Mesendoderm (in vitro differentiated cells): ENCODE measurements around the gene CNKSR2.

Experiments
- DNase-seq: peaks from one replicate; pipeline ENCODE4 v3.0.0; 2013
- H2AK5ac ChIP-seq: 2 replicates; pipeline ENCODE4 v1.6.1; 2013; ENCODE audit warnings: low read length, inconsistent platforms
- H2BK120ac ChIP-seq: 2 replicates; pipeline ENCODE4 v1.6.1; 2013; ENCODE audit warnings: low read depth, mild to moderate bottlenecking, low read length, moderate library complexity, mixed read lengths
- H2BK15ac ChIP-seq: replicated peaks from 2 replicates; pipeline ENCODE4 v1.6.1; 2013; ENCODE audit warnings: low read depth, mild to moderate bottlenecking, moderate library complexity
- H2BK5ac ChIP-seq: 2 replicates; pipeline ENCODE4 v1.6.1; 2013; ENCODE audit warnings: low read length, inconsistent platforms
- H3K18ac ChIP-seq: 2 replicates; pipeline ENCODE4 v1.6.1; 2013; ENCODE audit warnings: mild to moderate bottlenecking, low read length, mixed read lengths
- H3K23ac ChIP-seq: one replicate; pipeline ENCODE4 v1.6.1; 2013; ENCODE audit warnings: low read length
- H3K27ac ChIP-seq: 2 replicates; pipeline ENCODE4 v1.5.1; 2013; ENCODE audit warnings: low read depth, mild to moderate bottlenecking, inconsistent platforms, low read length, moderate library complexity
- H3K27me3 ChIP-seq: 2 replicates; pipeline ENCODE4 v1.6.1; 2013; ENCODE audit warnings: low read length, control low read depth, mild to moderate bottlenecking, inconsistent platforms; ENCODE audit not compliant: insufficient read depth, poor library complexity
- H3K36me3 ChIP-seq: 2 replicates; pipeline ENCODE4 v1.6.1; 2013; ENCODE audit warnings: low read length, inconsistent platforms; ENCODE audit not compliant: control insufficient read depth, insufficient read depth
- H3K4ac ChIP-seq: one replicate; pipeline ENCODE4 v1.6.1; 2013; ENCODE audit warnings: low read depth, mild to moderate bottlenecking, low read length, moderate library complexity
- H3K4me1 ChIP-seq: 2 replicates; pipeline ENCODE4 v1.6.1; 2013; ENCODE audit warnings: low read depth, low read length, inconsistent platforms; ENCODE audit not compliant: control insufficient read depth
- H3K4me2 ChIP-seq: 2 replicates; pipeline ENCODE4 v1.6.1; 2013; ENCODE audit warnings: low read length
- H3K4me3 ChIP-seq: 2 replicates; pipeline ENCODE4 v1.5.1; 2013; ENCODE audit warnings: mild to moderate bottlenecking, low read length
- H3K56ac ChIP-seq: one replicate; pipeline ENCODE4 v1.6.1; 2013; ENCODE audit warnings: low read length
- H3K79me1 ChIP-seq: 2 replicates; pipeline ENCODE4 v1.6.1; 2013; ENCODE audit warnings: low read length, inconsistent platforms
- H3K79me2 ChIP-seq: 2 replicates; pipeline ENCODE4 v1.6.1; 2013; ENCODE audit warnings: mild to moderate bottlenecking, low read length; ENCODE audit not compliant: control insufficient read depth, insufficient read depth
- H3K9ac ChIP-seq: 2 replicates; pipeline ENCODE4 v1.6.1; 2013; ENCODE audit warnings: low read length, inconsistent platforms
- H4K5ac ChIP-seq: one replicate; pipeline ENCODE4 v1.6.1; 2013; ENCODE audit warnings: low read length
- H4K8ac ChIP-seq: one replicate; pipeline ENCODE4 v1.6.1; 2013; ENCODE audit warnings: low read depth, mild to moderate bottlenecking, control low read depth, low read length, moderate library complexity
- WGBS: extraction: QIAGEN DNeasy Blood & Tissue Kit; methylation state at CpG from one replicate; pipeline ENCODE4 v1.1.7; 2013; ENCODE audit warnings: low lambda C conversion rate, missing lambda C conversion rate; ENCODE audit not compliant: insufficient coverage; ENCODE audit errors: extremely low coverage; 5-methylcytosine and 5-hydroxymethylcytosine counted together

CNKSR2 gene

DNA sequence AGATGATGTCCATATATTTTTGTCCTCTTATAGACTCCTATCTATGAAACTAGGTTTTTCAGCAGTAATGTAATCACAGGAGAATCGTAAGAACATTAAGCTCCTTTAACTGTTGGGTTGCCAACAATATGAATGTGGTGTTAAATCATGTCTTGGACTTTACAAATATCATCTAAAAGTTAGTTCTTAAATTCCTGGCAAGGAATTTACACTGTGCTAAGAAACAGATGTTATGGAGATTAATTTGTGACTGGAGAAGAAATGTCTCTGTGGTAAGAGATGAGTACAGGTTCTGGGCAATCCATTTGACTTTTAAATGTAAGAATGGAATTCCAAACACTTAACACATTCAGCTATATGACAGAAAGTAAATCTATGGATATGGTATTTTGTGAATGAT, 34.6 kb downstream of the CNKSR2 start:
- H2BK120ac ChIP-seq, result no peak overlapping the region
- H3K23ac ChIP-seq, result no peak overlapping the region
- H3K56ac ChIP-seq, result no peak overlapping the region
- H4K8ac ChIP-seq, result no peak overlapping the region
- H3K27ac ChIP-seq, result no peak overlapping the region
- no peaks in the 10 kb centered on the region for H3K79me1 ChIP-seq
- H3K4me3 ChIP-seq, result no peak overlapping the region
- no peak overlapping the region for H4K5ac ChIP-seq
- no peak for DNase-seq
- no CpG with 5 or more reads among the region's 1 CpG for WGBS
- H3K36me3 ChIP-seq, result no peaks in the 10 kb centered on the region
- no peak overlapping the region for H3K18ac ChIP-seq
- H3K9ac ChIP-seq, result no peak overlapping the region
- H2BK5ac ChIP-seq, result no peak overlapping the region
- no peaks in the 10 kb centered on the region for H3K79me2 ChIP-seq
- no peaks in the 10 kb centered on the region for H3K27me3 ChIP-seq
- no peak overlapping the region for H3K4ac ChIP-seq
- no peak overlapping the region for H2BK15ac ChIP-seq
- H3K4me1 ChIP-seq, result no peaks in the 10 kb centered on the region
- H2AK5ac ChIP-seq, result no peak overlapping the region
- no peak overlapping the region for H3K4me2 ChIP-seq

DNA sequence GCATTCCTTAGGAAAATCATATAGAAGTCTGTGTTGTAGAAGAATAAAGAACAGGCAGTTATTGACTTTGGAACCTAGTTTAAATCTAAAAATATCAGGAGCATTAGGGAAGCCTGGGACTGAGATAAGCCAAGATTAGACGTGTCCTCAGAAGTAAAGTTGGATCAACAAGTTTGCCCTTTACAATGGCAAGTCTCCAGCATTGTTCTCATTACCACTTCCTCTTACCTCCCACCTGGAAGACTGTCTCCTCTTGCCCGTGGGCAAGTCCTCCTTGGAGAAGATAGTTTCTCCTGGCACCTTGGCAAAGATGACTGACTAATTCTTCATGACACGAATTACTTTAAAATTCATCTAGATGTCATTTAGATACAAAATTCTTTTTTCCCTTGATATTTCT, 37.8 kb downstream of the CNKSR2 start:
- Histone ChIP-seq H3K4me3 (no peak overlapping the region), H4K5ac (no peak overlapping the region), H2BK120ac (no peak overlapping the region), H3K9ac (no peak overlapping the region), H3K4me2 (no peak overlapping the region), H2AK5ac (no peak overlapping the region), H3K23ac (no peak overlapping the region), H3K36me3 (no peaks in the 10 kb centered on the region), H3K27ac (no peak overlapping the region), H3K4ac (no peak overlapping the region), H2BK15ac (no peak overlapping the region), H3K4me1 (no peaks in the 10 kb centered on the region), H4K8ac (no peak overlapping the region), H3K79me2 (no peaks in the 10 kb centered on the region), H3K27me3 (no peaks in the 10 kb centered on the region), H2BK5ac (no peak overlapping the region), H3K18ac (no peak overlapping the region), H3K56ac (no peak overlapping the region), H3K79me1 (no peaks in the 10 kb centered on the region)
- no peak for DNase-seq
- no CpG with 5 or more reads among the region's 3 CpGs for WGBS

DNA sequence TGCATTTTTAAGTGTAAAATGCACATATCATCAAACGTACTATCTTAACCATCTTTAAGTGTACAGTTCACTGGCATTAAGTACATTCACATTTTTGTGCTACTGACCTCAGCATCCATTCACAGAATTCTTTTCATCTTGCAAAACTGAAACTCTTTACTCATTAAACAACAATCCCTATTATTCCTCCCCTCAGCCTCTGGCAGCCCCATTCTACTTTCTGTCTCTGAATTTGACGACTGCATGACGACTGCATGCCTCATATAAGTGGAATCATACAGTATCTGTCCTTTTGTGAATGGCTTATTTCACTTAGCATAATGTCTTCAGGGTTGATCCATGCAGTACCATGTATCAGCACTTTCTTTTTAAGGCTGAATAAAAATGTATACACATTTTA, 38.7 kb downstream of the CNKSR2 start:
- H4K5ac ChIP-seq, result no peak overlapping the region
- H3K9ac ChIP-seq, result no peak overlapping the region
- no peaks in the 10 kb centered on the region for H3K79me2 ChIP-seq
- no peaks in the 10 kb centered on the region for H3K27me3 ChIP-seq
- no peak overlapping the region for H2BK15ac ChIP-seq
- H3K4ac ChIP-seq, result no peak overlapping the region
- no peaks in the 10 kb centered on the region for H3K36me3 ChIP-seq
- no CpG with 5 or more reads among the region's 3 CpGs for WGBS
- no peak overlapping the region for H3K23ac ChIP-seq
- DNase-seq, result no peak
- H2BK5ac ChIP-seq, result no peak overlapping the region
- H3K27ac ChIP-seq, result no peak overlapping the region
- H3K56ac ChIP-seq, result no peak overlapping the region
- no peaks in the 10 kb centered on the region for H3K4me1 ChIP-seq
- H4K8ac ChIP-seq, result no peak overlapping the region
- no peak overlapping the region for H3K4me2 ChIP-seq
- no peak overlapping the region for H2AK5ac ChIP-seq
- H2BK120ac ChIP-seq, result no peak overlapping the region
- no peaks in the 10 kb centered on the region for H3K79me1 ChIP-seq
- no peak overlapping the region for H3K4me3 ChIP-seq
- no peak overlapping the region for H3K18ac ChIP-seq

GRCh38 chrX:21427086-21427485, 52.9 kb downstream of the CNKSR2 start:
- no peaks in the 10 kb centered on the region for H3K79me1 ChIP-seq
- H2BK5ac ChIP-seq, result no peak overlapping the region
- H4K5ac ChIP-seq, result no peak overlapping the region
- no peaks in the 10 kb centered on the region for H3K4me1 ChIP-seq
- no peak overlapping the region for H3K27ac ChIP-seq
- no peak overlapping the region for H3K4me3 ChIP-seq
- no CpG with 5 or more reads among the region's 2 CpGs for WGBS
- DNase-seq, result no peak
- no peak overlapping the region for H4K8ac ChIP-seq
- no peaks in the 10 kb centered on the region for H3K27me3 ChIP-seq
- no peaks in the 10 kb centered on the region for H3K79me2 ChIP-seq
- no peak overlapping the region for H3K4me2 ChIP-seq
- H3K23ac ChIP-seq, result no peak overlapping the region
- no peak overlapping the region for H3K9ac ChIP-seq
- H2AK5ac ChIP-seq, result no peak overlapping the region
- H2BK15ac ChIP-seq, result no peak overlapping the region
- H3K18ac ChIP-seq, result no peak overlapping the region
- no peak overlapping the region for H3K4ac ChIP-seq
- no peaks in the 10 kb centered on the region for H3K36me3 ChIP-seq
- no peak overlapping the region for H2BK120ac ChIP-seq
- no peak overlapping the region for H3K56ac ChIP-seq

GRCh38 chrX:21437036-21437435, 62.8 kb downstream of the CNKSR2 start:
- no peak for DNase-seq
- Histone ChIP-seq H3K23ac (no peak overlapping the region), H3K56ac (no peak overlapping the region), H3K27me3 (no peaks in the 10 kb centered on the region), H3K9ac (no peak overlapping the region), H3K27ac (no peak overlapping the region), H3K4me2 (no peak overlapping the region), H3K18ac (no peak overlapping the region), H3K4ac (no peak overlapping the region), H3K79me1 (no peaks in the 10 kb centered on the region), H3K36me3 (no peaks in the 10 kb centered on the region), H3K4me3 (no peak overlapping the region), H2BK5ac (no peak overlapping the region), H2BK15ac (no peak overlapping the region), H2BK120ac (no peak overlapping the region), H4K8ac (no peak overlapping the region), H3K4me1 (no peaks in the 10 kb centered on the region), H4K5ac (no peak overlapping the region), H2AK5ac (no peak overlapping the region), H3K79me2 (no peaks in the 10 kb centered on the region)
- WGBS, result no CpG with 5 or more reads among the region's 1 CpG

DNA sequence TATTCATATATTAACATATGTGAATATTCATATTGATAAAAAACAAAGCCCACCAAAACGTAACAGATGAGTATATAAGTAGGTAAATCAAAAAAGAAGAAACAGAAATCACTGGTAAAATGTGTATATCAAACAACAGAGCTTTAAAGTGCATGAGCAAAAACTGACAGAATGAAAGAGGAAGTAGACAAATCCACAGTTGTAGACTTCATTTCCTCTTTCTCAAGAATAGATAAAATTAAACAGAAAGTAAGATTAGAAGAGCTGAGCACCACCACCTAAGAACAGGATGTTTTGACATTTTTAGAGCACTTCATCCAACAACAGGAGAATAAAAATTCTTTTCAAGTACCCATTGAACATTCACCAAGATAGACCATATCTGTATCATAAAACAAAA, 64.6 kb downstream of the CNKSR2 start:
- Histone ChIP-seq H3K4me2 (no peak overlapping the region), H3K79me1 (no peaks in the 10 kb centered on the region), H4K5ac (no peak overlapping the region), H2AK5ac (no peak overlapping the region), H3K4me3 (no peak overlapping the region), H3K4me1 (no peaks in the 10 kb centered on the region), H3K27ac (no peak overlapping the region), H3K56ac (no peak overlapping the region), H3K4ac (no peak overlapping the region), H3K23ac (no peak overlapping the region), H2BK120ac (no peak overlapping the region), H4K8ac (no peak overlapping the region), H3K9ac (no peak overlapping the region), H2BK5ac (no peak overlapping the region), H3K18ac (no peak overlapping the region), H3K36me3 (no peaks in the 10 kb centered on the region), H3K27me3 (no peaks in the 10 kb centered on the region), H3K79me2 (no peaks in the 10 kb centered on the region), H2BK15ac (no peak overlapping the region)
- no CpG with 5 or more reads among the region's 1 CpG for WGBS
- no peak for DNase-seq
